Vagina (tissue), 2 donors: ENCODE results near the gene PPP1R13B. TPM values are rescaled to one million over a fixed set of nuclear protein-coding genes. Genes with fewer than 3 reads are reported as not detected.

ENCODE experiments used
- DNase-seq, 2 donors: peaks; one replicate each; pipeline ENCODE4 v3.0.0-alpha.2; 2017; ENCODE audit errors: extremely low spot score in 2 of 2
- H3K27ac ChIP-seq: fragments of 200-600 bp; sonication (generic); one replicate; pipeline ENCODE4 v1.5.1; 2019
- H3K27me3 ChIP-seq: fragments of 200-600 bp; sonication (generic); one replicate; pipeline ENCODE4 v1.5.1; 2019
- H3K36me3 ChIP-seq, 2 donors: fragments of 200-600 bp; sonication (generic); one replicate each; pipeline ENCODE4 v1.5.1; 2017 to 2019
- H3K4me1 ChIP-seq: fragments of 200-600 bp; sonication (generic); one replicate; pipeline ENCODE4 v1.5.1; 2019
- H3K4me3 ChIP-seq, 2 donors: fragments of 200-600 bp; sonication (generic); 1 replicate in 1 of 2; 2 replicates in 1 of 2; pipeline ENCODE4 v1.5.1; 2016 to 2019
- H3K9me3 ChIP-seq: fragments of 200-600 bp; sonication (generic); one replicate; pipeline ENCODE4 v1.5.1; 2019
- POLR2A ChIP-seq, 2 donors: fragments of 450-650 bp; IDR thresholded peaks; one replicate each; pipeline ENCODE4 v1.6.1; 2017; ENCODE audit warnings: antibody characterized with exemption in 2 of 2, mild to moderate bottlenecking in 2 of 2, moderate library complexity in 2 of 2
- POLR2AphosphoS5 ChIP-seq, 2 donors: sonication (generic); formaldehyde crosslinking; IDR thresholded peaks; one replicate each; pipeline ENCODE4 v1.9.0; 2017; ENCODE audit warnings: antibody characterized with exemption in 2 of 2, mild to moderate bottlenecking in 2 of 2, low read depth in 1 of 2; ENCODE audit not compliant: insufficient read depth in 1 of 2
- intact Hi-C: fragments of 100-400 bp; cut with DNase I; formaldehyde crosslinking; loops from one replicate; pipeline ENCODE4 v1.15.1; 2023
- total RNA-seq: library from RNA; depleted of rRNA; stranded (reverse); fragments of >200 nt; gene quantifications from one replicate; pipeline ENCODE4 v1.2.3, GENCODE V29; 2016
- TF ChIP-seq, protein P1 (sequence below), 3 experiments: fragments of 450-650 bp in 2 of 3; fragments of 200-600 bp in 1 of 3; sonication (generic) in 1 of 3; IDR thresholded peaks; one replicate each; pipeline ENCODE4 v1.5.1; 2017 to 2019; ENCODE audit warnings: antibody characterized with exemption in 3 of 3, mild to moderate bottlenecking in 2 of 3, moderate library complexity in 2 of 3

PPP1R13B gene
- total RNA-seq, 1 donor from 2014 or later = 34.1 TPM

- Histone ChIP-seq H3K4me3 (no peak overlapping the region), H3K9me3 (no peaks in the 10 kb centered on the region), H3K27me3 (no peaks in the 10 kb centered on the region), H3K4me1 (peaks cover 26% of the 10 kb centered on the region), H3K27ac (no peak overlapping the region), H3K36me3 (no peaks in the 10 kb centered on the region)
- DNase-seq = no peak
- TF ChIP-seq POLR2AphosphoS5 (IDR thresholded peaks at IDR 0.05; ENCODE audit: insufficient read depth in 1 of 2, low read depth in 1 of 2) = no peak
- TF ChIP-seq, protein P1, sequence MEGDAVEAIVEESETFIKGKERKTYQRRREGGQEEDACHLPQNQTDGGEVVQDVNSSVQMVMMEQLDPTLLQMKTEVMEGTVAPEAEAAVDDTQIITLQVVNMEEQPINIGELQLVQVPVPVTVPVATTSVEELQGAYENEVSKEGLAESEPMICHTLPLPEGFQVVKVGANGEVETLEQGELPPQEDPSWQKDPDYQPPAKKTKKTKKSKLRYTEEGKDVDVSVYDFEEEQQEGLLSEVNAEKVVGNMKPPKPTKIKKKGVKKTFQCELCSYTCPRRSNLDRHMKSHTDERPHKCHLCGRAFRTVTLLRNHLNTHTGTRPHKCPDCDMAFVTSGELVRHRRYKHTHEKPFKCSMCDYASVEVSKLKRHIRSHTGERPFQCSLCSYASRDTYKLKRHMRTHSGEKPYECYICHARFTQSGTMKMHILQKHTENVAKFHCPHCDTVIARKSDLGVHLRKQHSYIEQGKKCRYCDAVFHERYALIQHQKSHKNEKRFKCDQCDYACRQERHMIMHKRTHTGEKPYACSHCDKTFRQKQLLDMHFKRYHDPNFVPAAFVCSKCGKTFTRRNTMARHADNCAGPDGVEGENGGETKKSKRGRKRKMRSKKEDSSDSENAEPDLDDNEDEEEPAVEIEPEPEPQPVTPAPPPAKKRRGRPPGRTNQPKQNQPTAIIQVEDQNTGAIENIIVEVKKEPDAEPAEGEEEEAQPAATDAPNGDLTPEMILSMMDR (IDR thresholded peaks at IDR 0.05) = no peak
- no peak for TF ChIP-seq POLR2A (IDR thresholded peaks at IDR 0.05)
- intact Hi-C loops = loop anchor here (10.0 kb wide), 1 partner anchor 60 kb away; no protein-coding TSS in a partner anchor
Measured at GRCh38 chr14:103884854-103885253, 37.5 kb upstream of the PPP1R13B start.

GRCh38 chr14:103883263-103883523, 35.8 kb upstream of the PPP1R13B start:
- Histone ChIP-seq H3K9me3 (no peaks in the 10 kb centered on the region), H3K36me3 (no peaks in the 10 kb centered on the region), H3K4me1 (peaks cover 30% of the 10 kb centered on the region), H3K27ac (no peak overlapping the region), H3K27me3 (no peaks in the 10 kb centered on the region), H3K4me3 (no peak overlapping the region)
- intact Hi-C loops = loop anchor here (10.0 kb wide), 1 partner anchor 58 kb away; no protein-coding TSS in a partner anchor
- no peak for TF ChIP-seq POLR2AphosphoS5 (IDR thresholded peaks at IDR 0.05; ENCODE audit: insufficient read depth in 1 of 2, low read depth in 1 of 2)
- DNase-seq = no peak

- Histone ChIP-seq H3K9me3 (no peaks in the 10 kb centered on the region), H3K4me1 (peaks cover 30% of the 10 kb centered on the region), H3K4me3 (no peak overlapping the region), H3K27ac (no peak overlapping the region), H3K27me3 (no peaks in the 10 kb centered on the region), H3K36me3 (no peaks in the 10 kb centered on the region)
- TF ChIP-seq, protein P1 (IDR thresholded peaks at IDR 0.05) = no peak
- no peak for TF ChIP-seq POLR2A (IDR thresholded peaks at IDR 0.05)
- no peak for TF ChIP-seq POLR2AphosphoS5 (IDR thresholded peaks at IDR 0.05; ENCODE audit: insufficient read depth in 1 of 2, low read depth in 1 of 2)
- DNase-seq = no peak
- intact Hi-C loops = loop anchor here (10.0 kb wide), 1 partner anchor 58 kb away; no protein-coding TSS in a partner anchor
Measured at GRCh38 chr14:103882503-103883262, 35.3 kb upstream of the PPP1R13B start.

DNA sequence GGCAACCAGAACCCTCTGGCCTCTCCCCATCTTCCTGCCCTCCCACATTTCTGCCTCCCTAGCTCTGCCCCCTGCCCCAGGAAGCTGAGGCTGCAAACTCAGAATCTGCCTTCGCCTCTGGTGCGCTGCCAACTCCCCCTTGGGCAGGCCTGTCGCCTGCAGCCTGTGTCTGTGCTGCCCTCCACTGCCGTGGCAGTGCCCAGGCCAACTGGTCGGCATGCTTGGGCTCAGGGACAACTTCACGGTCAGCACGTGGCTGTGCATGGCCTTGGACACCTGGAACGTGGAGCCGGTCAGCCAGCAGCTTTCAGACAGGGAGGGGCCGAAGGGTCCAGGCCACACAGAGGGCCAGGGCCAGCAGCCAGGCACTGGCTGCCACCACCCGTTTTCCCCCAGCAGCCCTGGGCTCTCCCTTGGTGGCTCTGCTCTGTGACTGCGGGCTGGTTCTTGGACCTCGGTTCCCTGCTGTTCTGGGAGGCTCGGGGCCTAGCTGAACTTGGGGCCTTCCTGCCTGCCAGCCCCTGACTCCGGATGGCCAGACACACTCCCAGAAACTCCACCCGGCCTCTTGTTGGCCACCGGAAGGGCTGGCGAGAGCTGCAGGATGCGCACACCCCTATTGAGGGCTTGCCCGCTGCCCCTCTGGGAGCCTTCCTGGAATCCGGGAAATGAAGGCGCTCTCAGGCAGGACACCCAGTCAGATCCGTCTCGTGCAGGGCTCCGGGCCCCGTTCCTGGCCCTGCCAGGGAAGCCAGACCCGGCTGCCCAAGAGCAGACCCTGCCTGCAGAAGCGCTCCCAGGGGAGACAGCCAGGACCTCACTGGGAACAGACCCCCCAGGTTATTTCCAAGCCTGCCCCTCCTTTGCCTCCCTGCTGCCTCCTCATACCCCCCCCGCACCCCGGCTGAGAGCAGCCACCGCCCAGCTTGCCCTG, 34.2 kb upstream of the PPP1R13B start:
- intact Hi-C loops = loop anchor here (10.0 kb wide), 1 partner anchor 57 kb away; no protein-coding TSS in a partner anchor

More for the DNA sequence above, 34.2 kb upstream of the PPP1R13B start:
- Histone ChIP-seq H3K4me1 (peaks cover 30% of the 10 kb centered on the region), H3K9me3 (no peaks in the 10 kb centered on the region), H3K27ac (no peak overlapping the region), H3K36me3 (no peaks in the 10 kb centered on the region), H3K4me3 (no peak overlapping the region), H3K27me3 (no peaks in the 10 kb centered on the region)
- no peak for DNase-seq
- TF ChIP-seq, protein P1 (IDR thresholded peaks at IDR 0.05) = no peak
- TF ChIP-seq POLR2AphosphoS5 (IDR thresholded peaks at IDR 0.05; ENCODE audit: insufficient read depth in 1 of 2, low read depth in 1 of 2) (no peak), POLR2A (IDR thresholded peaks at IDR 0.05) (no peak)
